Measurements from ENCODE around the gene LDAF1. TPM values are rescaled to one million over a fixed set of nuclear protein-coding genes. Genes with fewer than 3 reads are reported as not detected.
A peak's percentile ranks its signal among the peaks of the same experiment; 100 is the strongest.

LDAF1 gene
- polyA plus RNA-seq, 1 experiment = 50.3 TPM

GRCh38 chr16:21157632-21158031, 842 bp upstream of the LDAF1 start:
- H3K4me3 ChIP-seq (ENCODE audit: low read depth, low read length) = no peak overlapping the region
- no peak for TF ChIP-seq CTCF (IDR thresholded peaks at IDR 0.05; ENCODE audit: low read depth, low read length)
- DNase-seq (ENCODE audit: low read depth, low spot score) = no peak
- CTCF ChIA-PET = interaction anchor here (0.6 to 6.3 kb wide), 12 partner anchors 10 to 1497 kb away, joined by 3 to 88 read pairs (median 6); no protein-coding TSS in a partner anchor
- H3K27ac ChIP-seq (ENCODE audit: low read depth, low read length) = peak overlapping the region; percentile 78
- POLR2A ChIA-PET = interaction anchor here (1.0 to 3.9 kb wide), 4 partner anchors 10 to 257 kb away, joined by 3 to 23 read pairs (median 4); partner anchors contain the start of genes DCUN1D3 and LYRM1
- H3K9me3 ChIP-seq (ENCODE audit: control insufficient read depth, insufficient read depth, low read length) = no peaks in the 10 kb centered on the region; the same call in 1 of the 2 replicates
- no peaks in the 10 kb centered on the region for H3K27me3 ChIP-seq (ENCODE audit: control insufficient read depth, insufficient read depth, low read length)

GRCh38 chr16:21159281-21159951, 942 bp downstream of the LDAF1 start:
- Histone ChIP-seq H3K4me3 (ENCODE audit: low read depth, low read length) (peak overlapping the region; percentile 77), H3K27ac (ENCODE audit: low read depth, low read length) (no peak overlapping the region), H3K27me3 (ENCODE audit: control insufficient read depth, insufficient read depth, low read length) (no peaks in the 10 kb centered on the region), H3K9me3 (ENCODE audit: control insufficient read depth, insufficient read depth, low read length) (no peaks in the 10 kb centered on the region; the same call in 1 of the 2 replicates)
- CTCF ChIA-PET = interaction anchor here (0.6 to 6.3 kb wide), 5 partner anchors 29 to 309 kb away, joined by 3 to 88 read pairs (median 5); no protein-coding TSS in a partner anchor
- TF ChIP-seq CTCF (IDR thresholded peaks at IDR 0.05; ENCODE audit: low read depth, low read length) = no peak
- DNase-seq (ENCODE audit: low read depth, low spot score) = no peak
- POLR2A ChIA-PET = interaction anchor here (2.0 to 3.9 kb wide), 2 partner anchors 8 to 142 kb away, joined by 6 to 23 read pairs; no protein-coding TSS in a partner anchor

GRCh38 chr16:21160276-21160675, 1.8 kb downstream of the LDAF1 start:
- no peak for DNase-seq (ENCODE audit: low read depth, low spot score)
- CTCF ChIA-PET = interaction anchor here (1.0 to 6.3 kb wide), 3 partner anchors 9 to 141 kb away, joined by 3 to 88 read pairs (median 7); no protein-coding TSS in a partner anchor
- no peak for TF ChIP-seq CTCF (IDR thresholded peaks at IDR 0.05; ENCODE audit: low read depth, low read length)
- POLR2A ChIA-PET = no interaction called here
- H3K4me3 ChIP-seq (ENCODE audit: low read depth, low read length) = no peak overlapping the region
- no peaks in the 10 kb centered on the region for H3K27me3 ChIP-seq (ENCODE audit: control insufficient read depth, insufficient read depth, low read length)
- H3K9me3 ChIP-seq (ENCODE audit: control insufficient read depth, insufficient read depth, low read length) = no peaks in the 10 kb centered on the region; the same call in 1 of the 2 replicates
- no peak overlapping the region for H3K27ac ChIP-seq (ENCODE audit: low read depth, low read length)

GRCh38 chr16:21161211-21161610, 2.7 kb downstream of the LDAF1 start:
- DNase-seq (ENCODE audit: low read depth, low spot score) = no peak
- no peaks in the 10 kb centered on the region for H3K27me3 ChIP-seq (ENCODE audit: control insufficient read depth, insufficient read depth, low read length)
- ChIA-PET CTCF (interaction anchor here (1.2 to 6.3 kb wide), 2 partner anchors 8 to 141 kb away, joined by 3 to 88 read pairs; no protein-coding TSS in a partner anchor), POLR2A (no interaction called here)
- no peak for TF ChIP-seq CTCF (IDR thresholded peaks at IDR 0.05; ENCODE audit: low read depth, low read length)
- H3K4me3 ChIP-seq (ENCODE audit: low read depth, low read length) = no peak overlapping the region
- H3K9me3 ChIP-seq (ENCODE audit: control insufficient read depth, insufficient read depth, low read length) = no peaks in the 10 kb centered on the region; the same call in 1 of the 2 replicates
- H3K27ac ChIP-seq (ENCODE audit: low read depth, low read length) = no peak overlapping the region

- POLR2A ChIA-PET = no interaction called here
- CTCF ChIA-PET = interaction anchor here (1.7 kb wide), 1 partner anchor 138 kb away, joined by 9 read pairs; no protein-coding TSS in a partner anchor
These were observed 4.2 kb downstream of the LDAF1 start for GRCh38 chr16:21162661-21163151.

More at GRCh38 chr16:21162661-21163151, 4.2 kb downstream of the LDAF1 start:
- H3K9me3 ChIP-seq (ENCODE audit: control insufficient read depth, insufficient read depth, low read length) = no peaks in the 10 kb centered on the region; the same call in 1 of the 2 replicates
- no peaks in the 10 kb centered on the region for H3K27me3 ChIP-seq (ENCODE audit: control insufficient read depth, insufficient read depth, low read length)
- TF ChIP-seq CTCF (IDR thresholded peaks at IDR 0.05; ENCODE audit: low read depth, low read length) = no peak
- DNase-seq (ENCODE audit: low read depth, low spot score) = no peak
- no peak overlapping the region for H3K4me3 ChIP-seq (ENCODE audit: low read depth, low read length)
- H3K27ac ChIP-seq (ENCODE audit: low read depth, low read length) = no peak overlapping the region

Measured in AG04450 (cell line).